GM10266 (cell line): ENCODE results near the gene HMCN1.

Experiments
- DNase-seq: peaks from one replicate; pipeline ENCODE4 v3.0.0; 2012; ENCODE audit errors: extremely low spot score
- TF ChIP-seq, protein P1 (sequence below): IDR thresholded peaks from 2 replicates; pipeline ENCODE4 v1.5.1; 2012; ENCODE audit warnings: mild to moderate bottlenecking, low read depth; ENCODE audit not compliant: control insufficient read depth, insufficient read depth; ENCODE audit errors: missing control alignments

Gene HMCN1

GRCh38 chr1:186059752-186060151 lies 325.6 kb downstream of the HMCN1 start:
- no peak for DNase-seq
- TF ChIP-seq, protein P1, sequence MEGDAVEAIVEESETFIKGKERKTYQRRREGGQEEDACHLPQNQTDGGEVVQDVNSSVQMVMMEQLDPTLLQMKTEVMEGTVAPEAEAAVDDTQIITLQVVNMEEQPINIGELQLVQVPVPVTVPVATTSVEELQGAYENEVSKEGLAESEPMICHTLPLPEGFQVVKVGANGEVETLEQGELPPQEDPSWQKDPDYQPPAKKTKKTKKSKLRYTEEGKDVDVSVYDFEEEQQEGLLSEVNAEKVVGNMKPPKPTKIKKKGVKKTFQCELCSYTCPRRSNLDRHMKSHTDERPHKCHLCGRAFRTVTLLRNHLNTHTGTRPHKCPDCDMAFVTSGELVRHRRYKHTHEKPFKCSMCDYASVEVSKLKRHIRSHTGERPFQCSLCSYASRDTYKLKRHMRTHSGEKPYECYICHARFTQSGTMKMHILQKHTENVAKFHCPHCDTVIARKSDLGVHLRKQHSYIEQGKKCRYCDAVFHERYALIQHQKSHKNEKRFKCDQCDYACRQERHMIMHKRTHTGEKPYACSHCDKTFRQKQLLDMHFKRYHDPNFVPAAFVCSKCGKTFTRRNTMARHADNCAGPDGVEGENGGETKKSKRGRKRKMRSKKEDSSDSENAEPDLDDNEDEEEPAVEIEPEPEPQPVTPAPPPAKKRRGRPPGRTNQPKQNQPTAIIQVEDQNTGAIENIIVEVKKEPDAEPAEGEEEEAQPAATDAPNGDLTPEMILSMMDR: no peak

- TF ChIP-seq, protein P1: no peak
- DNase-seq: no peak
Measured at GRCh38 chr1:186060226-186060625, 326.0 kb downstream of the HMCN1 start.

DNA sequence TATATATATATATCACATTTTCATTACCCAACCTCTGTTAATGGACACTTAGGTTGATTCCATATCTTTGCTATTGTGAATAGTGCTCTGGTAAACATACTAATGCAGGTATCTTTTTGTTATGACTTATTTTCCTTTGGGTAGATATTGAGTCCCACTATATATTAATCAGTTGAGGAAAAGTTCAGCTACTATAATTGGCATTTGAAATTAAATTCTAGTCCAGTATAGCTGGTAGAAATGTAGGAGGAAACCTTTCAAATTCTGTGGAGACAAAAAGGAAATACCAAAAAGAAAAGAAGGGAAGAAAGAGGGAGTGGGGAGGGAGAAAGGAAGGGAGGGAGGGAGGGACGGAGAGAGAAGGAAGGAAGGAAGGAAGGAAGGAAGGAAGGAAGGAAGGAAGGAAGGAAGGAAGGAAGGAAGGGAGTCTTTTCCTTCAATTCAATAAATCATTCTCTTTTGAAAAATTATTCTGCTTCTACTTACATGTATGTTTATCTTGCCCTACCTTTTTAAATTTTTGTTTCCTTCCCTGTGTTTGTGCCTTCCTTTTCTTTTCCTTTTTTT lies 329.0 kb downstream of the HMCN1 start:
- TF ChIP-seq, protein P1: no peak
- DNase-seq: no peak

GRCh38 chr1:186066411-186066810 lies 332.2 kb downstream of the HMCN1 start:
- DNase-seq: no peak
- TF ChIP-seq, protein P1: no peak

DNA sequence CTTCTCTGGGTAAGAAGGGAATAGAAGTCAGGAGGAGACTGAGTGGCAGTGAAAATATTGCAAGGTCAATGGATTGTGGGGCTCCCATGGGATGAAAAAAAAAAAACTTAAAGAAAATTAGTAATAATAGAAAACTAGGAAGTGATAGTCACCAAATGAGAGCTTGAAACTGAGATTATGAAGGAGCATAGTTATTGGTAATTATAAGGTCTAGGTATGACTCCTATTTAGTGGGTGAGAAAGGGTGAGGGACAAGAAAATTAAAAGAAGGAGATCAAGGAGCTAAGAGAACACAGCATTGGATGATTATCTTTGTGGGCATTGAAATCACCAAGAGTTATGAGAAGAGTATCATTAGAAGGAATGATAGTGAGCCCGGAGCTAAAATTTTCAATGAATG lies 339.5 kb downstream of the HMCN1 start:
- no peak for DNase-seq
- TF ChIP-seq, protein P1: no peak

GRCh38 chr1:186076006-186076405 lies 341.8 kb downstream of the HMCN1 start:
- no peak for DNase-seq
- TF ChIP-seq, protein P1: no peak

DNA sequence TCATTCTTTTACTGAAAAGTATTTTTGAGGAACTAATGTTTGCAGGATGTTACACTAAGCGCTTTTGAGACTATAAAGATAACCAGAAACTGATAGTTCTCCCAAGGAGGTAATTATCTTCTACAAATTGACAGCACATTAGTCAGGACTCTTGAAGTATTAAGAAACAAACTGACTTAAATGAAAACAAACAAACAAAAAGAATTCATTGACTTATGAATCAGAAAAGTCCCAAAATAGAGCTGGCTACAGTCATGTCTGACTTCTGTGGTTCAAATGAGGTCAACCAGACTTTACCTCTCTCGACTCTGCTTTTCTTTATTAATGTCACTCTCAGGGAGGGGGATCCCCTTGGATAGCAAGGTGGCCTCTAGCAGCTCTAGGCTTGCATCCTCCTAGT lies 344.1 kb downstream of the HMCN1 start:
- peak; percentile 35 for DNase-seq
- TF ChIP-seq, protein P1: no peak
